Inferior parietal cortex (tissue), 1 donor: ENCODE data around the gene SIK3.
A peak's percentile ranks its signal among the peaks of the same experiment; 100 is the strongest.

ENCODE experiments used
- DNase-seq: peaks from one replicate; pipeline ENCODE4 v3.0.0-alpha.2; 2016; ENCODE audit errors: extremely low spot score

Gene SIK3

GRCh38 chr11:116901211-116901610 lies 197.0 kb downstream of the SIK3 start:
- no peak for DNase-seq

- DNase-seq: no peak
Observed at GRCh38 chr11:116896211-116896610, 202.0 kb downstream of the SIK3 start.

GRCh38 chr11:116895048-116895757 lies 203.0 kb downstream of the SIK3 start:
- DNase-seq: no peak

GRCh38 chr11:116893906-116894305 lies 204.3 kb downstream of the SIK3 start:
- DNase-seq: no peak

- no peak for DNase-seq
Observed at GRCh38 chr11:116893437-116893836, 204.8 kb downstream of the SIK3 start.

- no peak for DNase-seq
Observed at GRCh38 chr11:116892374-116892773, 205.9 kb downstream of the SIK3 start.

GRCh38 chr11:116891746-116892145 lies 206.5 kb downstream of the SIK3 start:
- no peak for DNase-seq

GRCh38 chr11:116890607-116891006 lies 207.6 kb downstream of the SIK3 start:
- DNase-seq: no peak

- DNase-seq: no peak
Observed at GRCh38 chr11:116890193-116890592, 208.0 kb downstream of the SIK3 start.

- no peak for DNase-seq
Observed at GRCh38 chr11:116888884-116889549, 209.2 kb downstream of the SIK3 start.

- peak; percentile 47 for DNase-seq
Observed at GRCh38 chr11:116888024-116888423, 210.2 kb downstream of the SIK3 start.

- DNase-seq: peak; percentile 50
Observed at GRCh38 chr11:116885951-116886655, 212.1 kb downstream of the SIK3 start.

- DNase-seq: no peak
Observed at GRCh38 chr11:116882386-116882785, 215.8 kb downstream of the SIK3 start.

- no peak for DNase-seq
Observed at GRCh38 chr11:116881143-116881542, 217.1 kb downstream of the SIK3 start.

- DNase-seq: peak; percentile 86
Observed at GRCh38 chr11:116879800-116880625, 218.2 kb downstream of the SIK3 start.

GRCh38 chr11:116876656-116877055 lies 221.6 kb downstream of the SIK3 start:
- no peak for DNase-seq

- DNase-seq: no peak
Observed at GRCh38 chr11:116875194-116875593, 223.0 kb downstream of the SIK3 start.

- DNase-seq: no peak
Observed at GRCh38 chr11:116874251-116874650, 224.0 kb downstream of the SIK3 start.

- DNase-seq: no peak
Observed at GRCh38 chr11:116873381-116873780, 224.8 kb downstream of the SIK3 start.

GRCh38 chr11:116871248-116871647 lies 227.0 kb downstream of the SIK3 start:
- DNase-seq: no peak

- DNase-seq: no peak
Observed at GRCh38 chr11:116870054-116870453, 228.2 kb downstream of the SIK3 start.

- peak; percentile 64 for DNase-seq
Observed at GRCh38 chr11:116869610-116870009, 228.6 kb downstream of the SIK3 start.
